Forelimb muscle (tissue), 1 donor: ENCODE results near the gene STAC. TPM values are rescaled to one million over a fixed set of nuclear protein-coding genes. Genes with fewer than 3 reads are reported as not detected.
A peak's percentile ranks its signal among the peaks of the same experiment; 100 is the strongest.

ENCODE experiments used
- DNase-seq: peaks from one replicate; pipeline ENCODE4 v3.0.0-alpha.2; 2013; ENCODE audit warnings: low read depth
- polyA plus RNA-seq: library from polyadenylated mRNA; unstranded; fragments of 120-200 nt; gene quantifications from one replicate; pipeline ENCODE4 v1.2.1, GENCODE V29; 2013; ENCODE audit not compliant: insufficient read length

The STAC gene
- polyA plus RNA-seq, 1 donor: 40.1 TPM

- DNase-seq: no peak
These were observed 200.4 kb downstream of the STAC start for GRCh38 chr3:36580716-36581115.

- DNase-seq: no peak
These were observed 211.7 kb downstream of the STAC start for GRCh38 chr3:36591959-36592358.

- DNase-seq: peak; percentile 6
These were observed 215.2 kb downstream of the STAC start for GRCh38 chr3:36595511-36595910.

- DNase-seq: no peak
These were observed 216.1 kb downstream of the STAC start for GRCh38 chr3:36596419-36596818.

- DNase-seq: no peak
These were observed 217.1 kb downstream of the STAC start for GRCh38 chr3:36597422-36597821.
